H1 (cell line): ENCODE results near the gene ENSA. TPM values are rescaled to one million over a fixed set of nuclear protein-coding genes. Genes with fewer than 3 reads are reported as not detected.

Experiments used
- BRCA1 ChIP-seq: IDR thresholded peaks from 2 replicates; pipeline ENCODE4 v1.6.1; 2012; ENCODE audit warnings: low read depth, low read length, improper control_type of control experiment
- CBX5 ChIP-seq: fragments of 300-800, 300-1000 bp; sonication (generic); IDR thresholded peaks from 2 replicates; pipeline ENCODE4 v1.7.1; 2016; ENCODE audit warnings: antibody characterized with exemption, low read length, low read depth
- CHD2 ChIP-seq: IDR thresholded peaks from 2 replicates; pipeline ENCODE4 v1.6.1; 2012; ENCODE audit warnings: low read length, improper control_type of control experiment
- HDAC6 ChIP-seq: IDR thresholded peaks from one replicate; pipeline ENCODE4 v1.7.1; 2012; ENCODE audit warnings: low read depth, mild to moderate bottlenecking, inconsistent platforms, low read length, moderate library complexity
- JUN ChIP-seq: IDR thresholded peaks from 2 replicates; pipeline ENCODE4 v1.6.1; 2011; ENCODE audit warnings: low read depth, mild to moderate bottlenecking, improper control_type of control experiment, low read length
- KDM1A ChIP-seq: fragments of 200-600, 300-600 bp; sonication (generic); IDR thresholded peaks from 2 replicates; pipeline ENCODE4 v1.7.1; 2016; ENCODE audit warnings: mild to moderate bottlenecking, low read length, borderline replicate concordance
- NANOG ChIP-seq: IDR thresholded peaks from 2 replicates; pipeline ENCODE4 v1.6.1; 2011; ENCODE audit warnings: low read length, low read depth, mild to moderate bottlenecking, inconsistent platforms; ENCODE audit not compliant: insufficient read depth, poor library complexity, severe bottlenecking
- NRF1 ChIP-seq: IDR thresholded peaks from 2 replicates; pipeline ENCODE4 v1.6.1; 2011; ENCODE audit warnings: mild to moderate bottlenecking, low read depth, low read length, improper control_type of control experiment
- POLR2AphosphoS5 ChIP-seq: IDR thresholded peaks from 2 replicates; pipeline ENCODE4 v1.6.1; 2011; ENCODE audit warnings: low read depth, low read length
- RAD21 ChIP-seq, 2 experiments: IDR thresholded peaks in 1 of 2; conservative IDR thresholded peaks in 1 of 2; 2 replicates each; pipeline ENCODE4 v1.6.1; 2011; ENCODE audit warnings: low read depth in 2 of 2, low read length in 2 of 2, improper control_type of control experiment in 1 of 2, inconsistent platforms in 1 of 2, mild to moderate bottlenecking in 1 of 2, moderate library complexity in 1 of 2
- RFX5 ChIP-seq: IDR thresholded peaks from 2 replicates; pipeline ENCODE4 v1.6.1; 2011; ENCODE audit warnings: low read depth, low read length, improper control_type of control experiment, borderline replicate concordance
- RXRA ChIP-seq: IDR thresholded peaks from 2 replicates; pipeline ENCODE4 v1.6.1; 2011; ENCODE audit warnings: low read depth, mild to moderate bottlenecking, low read length, moderate library complexity; ENCODE audit not compliant: insufficient read depth
- SAP30 ChIP-seq: fragments of 300-600 bp; sonication (generic); IDR thresholded peaks from 2 replicates; pipeline ENCODE4 v1.7.1; 2012; ENCODE audit warnings: low read length, moderate library complexity, mild to moderate bottlenecking, inconsistent platforms; ENCODE audit not compliant: insufficient read depth, insufficient replicate concordance
- SIN3A ChIP-seq, 2 experiments: IDR thresholded peaks in 1 of 2; conservative IDR thresholded peaks in 1 of 2; 2 replicates each; pipeline ENCODE4 v1.6.1; 2011 to 2012; ENCODE audit warnings: low read length in 2 of 2, improper control_type of control experiment in 1 of 2, low read depth in 1 of 2, mild to moderate bottlenecking in 1 of 2
- SIRT6 ChIP-seq: IDR thresholded peaks from one replicate; pipeline ENCODE4 v1.7.1; 2012; ENCODE audit warnings: low read length, inconsistent platforms
- SP1 ChIP-seq: IDR thresholded peaks from 2 replicates; pipeline ENCODE4 v1.6.1; 2011; ENCODE audit warnings: low read depth, low read length
- SP2 ChIP-seq: IDR thresholded peaks from 2 replicates; pipeline ENCODE4 v1.6.1; 2012; ENCODE audit warnings: mild to moderate bottlenecking, low read length, inconsistent platforms
- TAF7 ChIP-seq: optimal IDR thresholded peaks from 2 replicates; pipeline ENCODE3; 2011; ENCODE audit warnings: low read depth, mild to moderate bottlenecking, inconsistent platforms, low read length, moderate library complexity, borderline replicate concordance
- YY1 ChIP-seq: IDR thresholded peaks from 2 replicates; pipeline ENCODE4 v1.6.1; 2011; ENCODE audit warnings: low read depth, mild to moderate bottlenecking, low read length
- polyA plus RNA-seq, 7 experiments: library from polyadenylated mRNA; depleted of rRNA in 3 of 7; stranded (reverse) in 5 of 7; unstranded in 2 of 7; fragments of >200 nt in 5 of 7; fragments of 200-250 nt in 2 of 7; gene quantifications; 1 replicate in 5 of 7; 2 replicates in 1 of 7; 4 replicates in 1 of 7; pipeline versions ENCODE4 v1.2.1 to v1.2.3, GENCODE V29; 2011 to 2013; ENCODE audit warnings: missing spikeins in 2 of 7, mixed read lengths in 2 of 7
- total RNA-seq: library from RNA; stranded (reverse); fragmentation: NEBNext Ultra II Directional; extraction: Animal tissue kit (Norgen Biotek cat#: 25700); gene quantifications from 2 replicates; pipeline ENCODE4 v1.2.1, GENCODE V29; 2021
- TF ChIP-seq, protein P1 (sequence below): IDR thresholded peaks from 2 replicates; pipeline ENCODE4 v1.6.1; 2011; ENCODE audit warnings: low read length, improper control_type of control experiment
- TF ChIP-seq, protein P2 (sequence below): IDR thresholded peaks from 2 replicates; pipeline ENCODE4 v1.6.1; 2012; ENCODE audit warnings: inconsistent platforms
- TF ChIP-seq, protein P3 (sequence below): IDR thresholded peaks from 2 replicates; pipeline ENCODE4 v1.6.1; 2012; ENCODE audit warnings: inconsistent platforms

ENSA gene
- total and polyA plus RNA-seq, 2 of the 8 experiments (the other 6 are each of a cell fraction or from before 2014, with no cell fraction given), result 48.2 to 229 TPM

DNA sequence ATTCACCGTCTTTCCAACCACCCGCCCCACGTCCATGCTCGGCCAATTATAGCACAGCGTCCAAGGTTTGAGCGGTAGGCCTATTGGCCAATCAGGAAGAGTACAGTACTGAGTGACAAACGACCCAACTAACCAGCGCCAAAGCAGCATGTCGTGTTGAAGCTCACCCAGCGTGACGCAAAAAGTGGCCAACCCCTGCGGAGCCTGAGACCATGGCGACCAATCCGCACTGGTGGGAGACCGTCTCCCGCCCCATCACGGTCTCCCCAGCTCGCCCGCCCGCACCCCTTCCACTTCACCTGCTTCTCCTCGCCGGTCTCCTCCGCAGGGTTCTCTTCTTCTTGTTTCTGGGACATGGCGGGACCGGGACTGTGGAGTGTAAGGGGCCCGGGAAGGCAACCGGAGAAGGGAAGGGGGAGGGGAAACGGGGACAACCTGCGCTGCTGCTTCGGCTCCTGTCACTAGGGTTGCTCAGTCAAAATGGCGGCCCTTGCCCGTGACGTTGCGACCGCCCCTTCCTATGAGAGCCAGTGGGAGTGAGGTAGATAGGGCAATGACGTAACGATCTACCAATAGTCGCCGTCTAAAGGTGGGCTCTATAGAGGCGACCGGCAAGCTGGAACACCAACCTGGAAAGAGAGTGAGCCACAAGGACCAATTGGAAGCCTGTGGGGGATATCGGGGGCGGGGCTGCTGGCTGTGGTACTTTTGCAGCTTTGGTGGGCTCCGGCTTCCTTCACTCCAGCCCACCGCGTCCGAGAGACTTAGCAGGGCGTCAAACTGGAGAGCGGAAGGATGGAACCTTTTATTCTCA is at the start of gene ENSA (continued):
- TF ChIP-seq, protein P1, sequence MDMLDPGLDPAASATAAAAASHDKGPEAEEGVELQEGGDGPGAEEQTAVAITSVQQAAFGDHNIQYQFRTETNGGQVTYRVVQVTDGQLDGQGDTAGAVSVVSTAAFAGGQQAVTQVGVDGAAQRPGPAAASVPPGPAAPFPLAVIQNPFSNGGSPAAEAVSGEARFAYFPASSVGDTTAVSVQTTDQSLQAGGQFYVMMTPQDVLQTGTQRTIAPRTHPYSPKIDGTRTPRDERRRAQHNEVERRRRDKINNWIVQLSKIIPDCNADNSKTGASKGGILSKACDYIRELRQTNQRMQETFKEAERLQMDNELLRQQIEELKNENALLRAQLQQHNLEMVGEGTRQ, result no peak
- TF ChIP-seq YY1 (peak; percentile 97), CBX5 (no peak), HDAC6 (no peak), BRCA1 (no peak), SIRT6 (no peak), NANOG (no peak), SAP30 (peak; percentile 88), SP2 (peak; percentile 88), SIN3A (conservative IDR thresholded peaks at IDR 0.05 in 1 of 2, IDR thresholded peaks at IDR 0.05 in 1 of 2; ENCODE audit: low read depth in 1 of 2, low read length in 2 of 2) (peak; percentile 60 to 84; a peak in 2 of 4 replicates), RFX5 (peak; percentile 18; the same call in 1 of the 2 replicates), SP1 (peak; percentile 100), CHD2 (peak; percentile 95), TAF7 (peak; percentile 83), NRF1 (no peak), KDM1A (no peak), POLR2AphosphoS5 (peak; percentile 71), RXRA (no peak), RAD21 (IDR thresholded peaks at IDR 0.05 in 1 of 2, conservative IDR thresholded peaks at IDR 0.05 in 1 of 2; ENCODE audit: low read depth in 2 of 2, low read length in 2 of 2) (no peak), JUN (peak; percentile 56; the same call in 1 of the 2 replicates)
- TF ChIP-seq, protein P2, sequence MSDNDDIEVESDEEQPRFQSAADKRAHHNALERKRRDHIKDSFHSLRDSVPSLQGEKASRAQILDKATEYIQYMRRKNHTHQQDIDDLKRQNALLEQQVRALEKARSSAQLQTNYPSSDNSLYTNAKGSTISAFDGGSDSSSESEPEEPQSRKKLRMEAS, result peak; percentile 62; the same call in 1 of the 2 replicates
- TF ChIP-seq, protein P3, sequence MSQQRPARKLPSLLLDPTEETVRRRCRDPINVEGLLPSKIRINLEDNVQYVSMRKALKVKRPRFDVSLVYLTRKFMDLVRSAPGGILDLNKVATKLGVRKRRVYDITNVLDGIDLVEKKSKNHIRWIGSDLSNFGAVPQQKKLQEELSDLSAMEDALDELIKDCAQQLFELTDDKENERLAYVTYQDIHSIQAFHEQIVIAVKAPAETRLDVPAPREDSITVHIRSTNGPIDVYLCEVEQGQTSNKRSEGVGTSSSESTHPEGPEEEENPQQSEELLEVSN, result no peak
